NCI-H2081 (cell line): ENCODE results near the gene DRC1.

ENCODE experiments used
- DNase-seq, 2 experiments: peaks; one replicate each; lab custom pipeline; 2025; lab: John Stamatoyannopoulos, UW

The DRC1 gene

GRCh38 chr2:26448651-26449050 lies 46.9 kb downstream of the DRC1 start:
- no peak for DNase-seq

- no peak for DNase-seq
Observed at GRCh38 chr2:26449278-26450030, 47.7 kb downstream of the DRC1 start.

- DNase-seq, result no peak
Observed at GRCh38 chr2:26450031-26450635, 48.4 kb downstream of the DRC1 start.

- no peak for DNase-seq
Observed at GRCh38 chr2:26451700-26452099, 50.0 kb downstream of the DRC1 start.

- DNase-seq, result no peak
Observed at GRCh38 chr2:26453421-26454329, 52.0 kb downstream of the DRC1 start.

- no peak for DNase-seq
Observed at GRCh38 chr2:26454561-26455001, 52.9 kb downstream of the DRC1 start.

- no peak for DNase-seq
Observed at GRCh38 chr2:26455037-26455669, 53.4 kb downstream of the DRC1 start.

- no peak for DNase-seq
Observed at GRCh38 chr2:26455670-26456439, 54.1 kb downstream of the DRC1 start.

GRCh38 chr2:26456440-26457250 lies 54.9 kb downstream of the DRC1 start:
- no peak for DNase-seq

GRCh38 chr2:26457251-26457666 lies 55.5 kb downstream of the DRC1 start:
- DNase-seq, result no peak

GRCh38 chr2:26457695-26458364 lies 56.1 kb downstream of the DRC1 start:
- no peak for DNase-seq

- no peak for DNase-seq
Observed at GRCh38 chr2:26458365-26459042, 56.8 kb downstream of the DRC1 start.

- DNase-seq, result no peak
Observed at GRCh38 chr2:26459991-26460612, 58.4 kb downstream of the DRC1 start.

GRCh38 chr2:26460613-26461031 lies 58.9 kb downstream of the DRC1 start:
- DNase-seq, result no peak

GRCh38 chr2:26461601-26462023 lies 59.9 kb downstream of the DRC1 start:
- no peak for DNase-seq

GRCh38 chr2:26462100-26462499 lies 60.4 kb downstream of the DRC1 start:
- DNase-seq, result no peak

- DNase-seq, result peak; percentile 4 to 54
Observed at GRCh38 chr2:26462511-26463243, 61.0 kb downstream of the DRC1 start.
